ENCODE results near the gene COA3. TPM values are rescaled to one million over a fixed set of nuclear protein-coding genes. Genes with fewer than 3 reads are reported as not detected.

Gene COA3
- total and polyA plus RNA-seq, 8 donors: 48.1 to 130 (median 68.7) TPM

- Histone ChIP-seq H3K4me3 (no peak overlapping the region), H3K27me3 (no peaks in the 10 kb centered on the region), H3K27ac (no peak overlapping the region), H3K4me1 (no peaks in the 10 kb centered on the region), H3K9me3 (no peaks in the 10 kb centered on the region), H3K36me3 (peaks cover 5 to 27% (median 16%) of the 10 kb centered on the region in 3 donors)
- intact Hi-C loops (cut with DNase I): loop anchor here in 2 of 3 donors (5.0 kb wide), 2 partner anchors 87 to 92 kb away; no protein-coding TSS in a partner anchor
- ATAC-seq (no peak), DNase-seq (no peak), FAIRE-seq (no peak)
- WGBS, 2 donors: 90 to 95% methylated on average over 12 of the region's 12 CpGs
- no peak for TF ChIP-seq CTCF (IDR thresholded peaks at IDR 0.05)
Measured at GRCh38 chr17:42845556-42845917, 47.0 kb upstream of the COA3 start.

GRCh38 chr17:42844761-42845555, 46.5 kb upstream of the COA3 start:
- intact Hi-C loops (cut with DNase I): loop anchor here in 2 of 3 donors (5.0 kb wide), 2 partner anchors 87 to 92 kb away; no protein-coding TSS in a partner anchor
- no peak for ATAC-seq
- Histone ChIP-seq H3K36me3 (peaks cover 5 to 33% (median 16%) of the 10 kb centered on the region in 3 donors), H3K27me3 (no peaks in the 10 kb centered on the region), H3K4me1 (no peaks in the 10 kb centered on the region), H3K9me3 (no peaks in the 10 kb centered on the region), H3K4me3 (no peak overlapping the region), H3K27ac (no peak overlapping the region)
- TF ChIP-seq CTCF (IDR thresholded peaks at IDR 0.05): no peak
- DNase-seq: no peak
- WGBS, 2 donors: 94 to 95% methylated on average over 23 to 24 of the region's 24 CpGs
- no peak for FAIRE-seq

- DNase-seq: no peak
- H3K9me3 ChIP-seq: no peaks in the 10 kb centered on the region
- H3K4me3 ChIP-seq: no peak within 1 kb of the TSS
- WGBS, 2 donors: 62 to 63% methylated on average over 4 of the region's 4 CpGs
- no peaks in the 10 kb centered on the region for H3K27me3 ChIP-seq
- H3K27ac ChIP-seq: no peak within 1 kb of the TSS
- peak in 1 of 4 donors; percentile 17 for ATAC-seq
- peaks cover 8 to 40% (median 22%) of the 10 kb centered on the region in 3 donors for H3K36me3 ChIP-seq
- H3K4me1 ChIP-seq: no peaks in the 10 kb centered on the region
- FAIRE-seq: no peak
- intact Hi-C loops (cut with DNase I): no loop called here
- no peak for TF ChIP-seq CTCF (IDR thresholded peaks at IDR 0.05)
Measured at GRCh38 chr17:42844271-42844670, 45.8 kb upstream of the COA3 start, which contains the start of gene AOC2. AOC2 (plus strand) TSS chr17:42844580; CDS start chr17:42844627, 47 bp downstream.

- 34 to 38% methylated on average over 6 of the region's 6 CpGs for WGBS, 2 donors
- Histone ChIP-seq H3K27me3 (no peaks in the 10 kb centered on the region), H3K4me3 (no peak overlapping the region), H3K27ac (no peak overlapping the region), H3K36me3 (peaks cover 12 to 48% (median 30%) of the 10 kb centered on the region in 3 donors), H3K9me3 (no peaks in the 10 kb centered on the region), H3K4me1 (no peaks in the 10 kb centered on the region)
- DNase-seq (peak in 2 of 6 donors; percentile 39 to 58), FAIRE-seq (no peak), ATAC-seq (peak; percentile 76 to 95 (median 86))
- intact Hi-C loops (cut with DNase I): no loop called here
- TF ChIP-seq CTCF (IDR thresholded peaks at IDR 0.05): peak; percentile 61 to 86 (median 81)
Measured at GRCh38 chr17:42843358-42843934, 44.9 kb upstream of the COA3 start.

Measured in pancreas (tissue), 10 donors.